Vagina (tissue), 2 donors: Measurements from ENCODE around the gene ADPGK.

Source experiments
- POLR2AphosphoS5 ChIP-seq, 2 donors: sonication (generic); formaldehyde crosslinking; IDR thresholded peaks; one replicate each; pipeline ENCODE4 v1.9.0; 2017; ENCODE audit warnings: antibody characterized with exemption in 2 of 2, mild to moderate bottlenecking in 2 of 2, low read depth in 1 of 2; ENCODE audit not compliant: insufficient read depth in 1 of 2
- TF ChIP-seq, protein P1 (sequence below), 3 experiments: fragments of 450-650 bp in 2 of 3; fragments of 200-600 bp in 1 of 3; sonication (generic) in 1 of 3; IDR thresholded peaks; one replicate each; pipeline ENCODE4 v1.5.1; 2017 to 2019; ENCODE audit warnings: antibody characterized with exemption in 3 of 3, mild to moderate bottlenecking in 2 of 3, moderate library complexity in 2 of 3

DNA sequence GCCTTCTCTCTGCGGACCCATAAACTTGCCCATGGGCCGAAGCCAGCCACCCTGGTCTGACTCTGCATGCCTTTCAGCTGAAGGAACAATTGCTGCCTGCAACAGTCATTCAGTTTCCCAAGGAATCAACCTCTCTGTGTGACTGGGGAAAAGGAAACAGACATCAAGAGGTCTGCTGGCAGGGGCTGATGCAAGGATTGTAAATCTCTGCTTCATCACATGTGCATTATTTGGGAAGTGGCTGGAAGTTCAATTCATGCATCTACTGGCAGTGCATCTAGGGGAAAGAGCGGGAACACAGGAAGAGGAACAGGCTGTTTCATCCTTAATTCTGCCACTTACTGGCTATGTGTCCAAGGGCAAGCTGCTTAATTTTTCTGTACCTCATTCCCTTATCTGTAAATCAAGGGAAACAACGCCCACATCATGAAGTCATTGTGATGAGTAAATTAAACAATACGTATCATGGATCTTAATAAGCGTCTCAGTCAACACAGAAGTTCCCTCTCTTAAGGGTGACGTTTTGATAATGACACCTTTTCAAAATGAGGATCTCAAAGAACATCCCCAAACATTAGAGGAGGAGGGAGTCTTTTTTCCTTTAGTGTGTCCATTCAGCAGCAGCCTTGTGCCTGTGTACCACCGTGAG is 17.4 kb upstream of the ADPGK start:
- TF ChIP-seq, protein P1, sequence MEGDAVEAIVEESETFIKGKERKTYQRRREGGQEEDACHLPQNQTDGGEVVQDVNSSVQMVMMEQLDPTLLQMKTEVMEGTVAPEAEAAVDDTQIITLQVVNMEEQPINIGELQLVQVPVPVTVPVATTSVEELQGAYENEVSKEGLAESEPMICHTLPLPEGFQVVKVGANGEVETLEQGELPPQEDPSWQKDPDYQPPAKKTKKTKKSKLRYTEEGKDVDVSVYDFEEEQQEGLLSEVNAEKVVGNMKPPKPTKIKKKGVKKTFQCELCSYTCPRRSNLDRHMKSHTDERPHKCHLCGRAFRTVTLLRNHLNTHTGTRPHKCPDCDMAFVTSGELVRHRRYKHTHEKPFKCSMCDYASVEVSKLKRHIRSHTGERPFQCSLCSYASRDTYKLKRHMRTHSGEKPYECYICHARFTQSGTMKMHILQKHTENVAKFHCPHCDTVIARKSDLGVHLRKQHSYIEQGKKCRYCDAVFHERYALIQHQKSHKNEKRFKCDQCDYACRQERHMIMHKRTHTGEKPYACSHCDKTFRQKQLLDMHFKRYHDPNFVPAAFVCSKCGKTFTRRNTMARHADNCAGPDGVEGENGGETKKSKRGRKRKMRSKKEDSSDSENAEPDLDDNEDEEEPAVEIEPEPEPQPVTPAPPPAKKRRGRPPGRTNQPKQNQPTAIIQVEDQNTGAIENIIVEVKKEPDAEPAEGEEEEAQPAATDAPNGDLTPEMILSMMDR (IDR thresholded peaks at IDR 0.05) = no peak
- TF ChIP-seq POLR2AphosphoS5 (IDR thresholded peaks at IDR 0.05; ENCODE audit: insufficient read depth in 1 of 2, low read depth in 1 of 2) = no peak
